ENCODE data around the gene SCG3.

SCG3 gene

DNA sequence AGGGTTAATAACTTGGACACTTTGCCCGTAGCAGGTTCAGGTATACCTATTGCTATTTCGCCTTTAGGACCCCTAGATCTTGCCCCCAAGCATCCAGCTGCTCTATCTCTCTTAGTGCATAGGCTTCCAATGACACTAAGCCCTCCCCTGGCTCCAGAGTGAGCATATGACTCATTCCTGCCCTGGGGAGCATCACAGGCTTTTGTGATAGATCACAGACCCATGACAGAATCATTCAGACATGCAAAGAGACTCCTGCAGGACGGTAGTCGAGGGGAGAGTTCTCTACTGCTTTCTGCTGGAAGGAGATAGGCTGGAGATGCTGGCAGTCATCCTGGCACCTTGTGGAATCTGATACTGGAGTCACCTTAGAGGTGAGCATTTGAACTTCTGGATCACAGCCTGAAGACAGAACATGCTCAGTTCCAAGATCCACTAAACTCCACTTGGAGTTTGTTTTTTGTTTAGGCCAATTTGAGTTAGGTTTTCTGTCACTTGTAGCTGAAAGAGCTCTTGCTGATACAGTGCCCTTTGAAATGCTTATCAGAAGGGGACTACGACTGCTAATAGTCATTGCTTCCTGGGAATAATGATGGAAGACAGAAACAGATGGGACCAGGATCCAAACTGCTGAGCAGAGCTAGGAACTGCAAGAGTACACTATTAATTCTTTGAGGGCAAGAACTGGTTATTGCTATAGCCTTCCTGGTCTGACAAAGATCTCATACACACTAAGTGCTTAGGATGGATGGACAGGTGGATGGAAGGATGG, 45.2 kb downstream of the SCG3 start:
- DNase-seq, result peak in 1 of 56 donors; percentile 20

DNA sequence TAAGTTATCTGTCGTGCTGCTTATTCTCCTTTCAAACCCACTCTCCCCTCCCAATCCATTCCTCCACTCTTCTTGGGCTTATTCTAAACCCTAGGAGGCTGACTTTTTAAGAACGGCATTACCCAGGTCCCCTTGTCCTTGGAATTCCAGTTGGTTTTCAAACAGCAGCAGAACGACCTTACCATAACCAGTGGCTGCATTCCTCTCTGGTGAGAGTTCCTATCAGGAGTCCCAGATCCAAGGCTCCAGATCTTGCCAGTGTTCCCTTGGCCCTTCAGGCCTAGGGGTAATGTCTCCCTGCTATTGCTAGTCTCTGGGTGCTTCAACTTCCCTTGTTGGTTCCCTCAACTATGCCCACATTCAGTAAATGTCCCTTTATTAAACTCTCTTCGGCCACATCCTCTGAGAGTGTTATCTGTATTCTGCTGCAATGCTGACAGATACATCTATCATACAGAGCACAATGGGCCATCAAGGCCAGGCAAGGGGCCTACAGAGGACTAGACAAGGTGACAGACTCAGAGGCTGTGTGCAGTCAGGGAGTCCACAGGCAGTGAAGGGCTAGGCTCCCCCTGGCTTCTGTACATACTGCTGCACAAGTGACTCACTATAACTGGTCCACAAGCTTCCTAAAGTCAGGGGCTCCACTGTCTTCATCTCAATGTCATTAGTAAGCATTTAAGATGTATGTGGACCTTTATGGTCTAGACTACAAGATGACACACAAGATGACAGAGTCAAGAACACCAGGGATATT, 46.0 kb downstream of the SCG3 start:
- DNase-seq, result no peak

DNA sequence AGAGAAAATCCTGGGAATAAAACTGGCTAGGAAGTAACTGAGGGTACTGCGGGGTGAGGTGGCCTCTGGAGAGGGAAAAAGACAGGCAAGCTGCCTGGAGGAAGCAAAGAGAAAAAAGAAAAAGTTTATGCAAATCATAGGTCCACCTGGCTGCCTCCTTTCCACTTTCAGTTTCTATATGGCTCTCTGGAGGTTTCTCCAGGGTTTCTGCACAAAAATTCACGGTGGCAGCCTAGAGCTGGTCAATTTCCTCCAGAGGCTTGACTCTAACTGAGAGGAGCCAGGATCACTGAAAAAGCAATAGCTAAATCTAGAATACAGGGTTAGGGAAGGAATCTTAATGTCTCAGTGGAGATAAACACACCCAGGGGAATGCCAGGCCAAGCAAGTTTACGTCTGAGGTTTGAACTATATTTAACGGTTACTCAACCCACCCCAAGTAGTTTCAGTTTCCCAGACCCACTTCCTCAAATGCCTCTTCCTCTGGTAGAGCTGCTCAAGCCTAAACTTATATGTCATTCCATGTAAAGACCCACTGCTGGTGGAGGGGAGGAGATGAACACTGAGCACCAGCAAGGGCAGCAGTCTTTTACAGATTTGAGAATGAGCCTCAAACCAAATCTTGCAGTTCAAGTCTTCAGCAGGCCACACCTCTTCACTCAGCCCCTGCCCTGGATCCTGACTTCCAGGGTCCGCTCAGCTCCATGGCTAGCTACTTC, 50.4 kb downstream of the SCG3 start:
- peak in 2 of 56 donors; percentile 21 to 52 for DNase-seq

DNA sequence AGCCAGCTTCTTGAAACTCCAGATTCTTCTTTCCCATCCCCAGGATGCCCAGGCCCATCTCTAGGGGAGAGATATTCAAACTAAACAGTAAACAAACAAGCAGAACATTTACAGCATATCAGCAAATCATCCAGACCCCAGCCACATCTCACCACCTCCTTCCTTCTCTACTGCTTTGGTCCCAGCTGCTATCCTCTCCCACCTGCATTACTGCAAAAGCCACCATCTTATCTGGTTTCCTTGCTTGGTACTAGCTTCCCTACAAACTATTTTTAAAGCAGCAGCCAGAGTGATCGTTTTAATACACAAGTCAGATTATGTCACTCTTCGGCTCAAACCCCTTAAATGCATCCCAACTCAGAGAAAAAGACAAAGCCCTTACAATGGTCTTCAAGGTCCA, 51.3 kb downstream of the SCG3 start:
- DNase-seq, result no peak

DNA sequence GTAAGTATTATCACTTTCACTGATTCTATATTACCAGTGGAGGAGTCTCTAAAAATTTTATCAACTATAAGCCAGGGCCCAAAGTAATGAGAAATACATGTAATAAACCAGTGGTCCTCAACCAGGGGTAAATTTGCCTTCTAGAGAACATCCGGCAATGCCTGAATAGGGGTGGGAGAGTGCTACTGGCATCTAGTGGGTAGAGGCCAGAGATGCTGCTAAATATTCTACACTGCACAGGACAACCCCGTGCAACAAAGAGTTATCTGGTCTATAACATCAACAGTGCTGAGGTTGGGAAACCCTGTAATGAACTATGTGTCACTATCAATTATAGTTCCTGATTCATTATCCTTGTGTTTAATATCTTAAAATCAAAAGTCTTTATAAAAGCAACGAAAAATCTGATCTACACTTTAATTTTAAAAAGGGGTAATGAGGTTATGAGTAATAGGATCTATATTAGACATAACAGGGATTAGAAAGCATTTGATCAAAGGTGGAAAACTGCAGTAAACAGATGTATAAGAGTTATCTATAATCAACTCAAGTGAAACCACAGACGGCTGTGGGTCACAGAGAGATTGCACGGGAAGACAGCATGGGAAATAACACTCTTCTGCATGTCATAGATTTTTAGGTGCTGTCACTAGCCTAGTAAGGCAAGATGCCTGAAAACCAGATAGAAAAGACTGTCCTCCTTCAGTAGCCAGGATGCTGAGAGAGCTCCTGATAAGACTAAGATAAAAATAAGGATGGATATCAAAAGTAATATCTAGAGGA, 54.1 kb downstream of the SCG3 start:
- peak in 1 of 56 donors; percentile 12 for DNase-seq

DNA sequence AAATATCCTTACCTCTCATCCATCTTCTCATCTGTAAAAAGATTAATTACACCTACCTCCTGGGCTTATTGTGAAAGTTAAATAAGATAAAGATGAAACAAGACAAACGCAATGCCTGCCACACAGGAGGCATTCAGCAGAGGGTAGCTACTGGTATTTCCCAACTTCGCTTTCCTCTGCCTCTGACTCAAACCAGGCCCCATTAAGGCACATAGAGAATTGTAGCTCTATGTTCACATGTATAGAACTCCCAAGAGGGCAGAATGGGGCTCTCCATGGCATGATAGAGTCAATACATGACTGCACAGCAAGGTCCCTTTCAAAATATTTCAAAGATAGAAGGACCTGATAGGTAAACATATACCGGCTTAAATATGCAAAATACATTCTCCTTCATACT, 54.8 kb downstream of the SCG3 start:
- DNase-seq, result no peak

DNA sequence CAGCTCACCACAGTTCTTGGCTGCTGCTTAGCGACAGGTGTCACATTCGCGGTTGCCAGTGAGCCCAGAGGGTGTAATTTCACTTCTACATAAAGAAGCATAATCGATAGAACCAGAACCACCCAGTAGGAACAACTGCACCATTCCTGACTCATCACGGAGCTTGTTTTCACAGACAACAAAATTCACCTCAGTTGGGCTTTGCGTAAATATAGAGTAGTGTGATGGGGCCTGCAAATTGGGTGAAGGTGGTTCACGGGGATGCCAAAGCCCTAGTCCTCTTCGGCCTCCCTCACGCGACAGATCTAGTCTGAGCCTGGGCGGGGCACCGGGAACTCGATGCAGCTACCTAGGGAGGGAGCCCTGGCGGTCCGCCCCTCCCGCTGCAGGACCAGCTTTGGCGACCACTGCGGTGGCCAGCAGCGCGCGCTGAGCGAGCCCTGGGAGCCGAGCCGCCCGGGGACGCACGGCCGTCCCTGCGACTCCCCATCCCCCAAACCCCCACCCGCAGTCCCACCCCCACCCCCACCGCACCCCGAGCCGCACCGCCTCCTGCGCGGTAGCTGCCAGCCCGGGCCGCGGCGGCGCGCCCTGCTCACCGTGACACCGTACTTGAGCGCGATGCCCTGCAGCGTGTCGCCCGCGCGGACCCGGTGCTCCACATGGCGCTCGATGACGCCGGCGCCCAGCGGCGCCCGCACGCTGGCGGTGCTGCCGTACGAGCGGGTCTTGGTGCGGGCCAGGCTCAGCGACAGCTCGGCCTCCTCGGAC, 55.6 kb downstream of the SCG3 start:
- DNase-seq, result peak in 31 of 56 donors; percentile 19 to 76 (median 57)

DNA sequence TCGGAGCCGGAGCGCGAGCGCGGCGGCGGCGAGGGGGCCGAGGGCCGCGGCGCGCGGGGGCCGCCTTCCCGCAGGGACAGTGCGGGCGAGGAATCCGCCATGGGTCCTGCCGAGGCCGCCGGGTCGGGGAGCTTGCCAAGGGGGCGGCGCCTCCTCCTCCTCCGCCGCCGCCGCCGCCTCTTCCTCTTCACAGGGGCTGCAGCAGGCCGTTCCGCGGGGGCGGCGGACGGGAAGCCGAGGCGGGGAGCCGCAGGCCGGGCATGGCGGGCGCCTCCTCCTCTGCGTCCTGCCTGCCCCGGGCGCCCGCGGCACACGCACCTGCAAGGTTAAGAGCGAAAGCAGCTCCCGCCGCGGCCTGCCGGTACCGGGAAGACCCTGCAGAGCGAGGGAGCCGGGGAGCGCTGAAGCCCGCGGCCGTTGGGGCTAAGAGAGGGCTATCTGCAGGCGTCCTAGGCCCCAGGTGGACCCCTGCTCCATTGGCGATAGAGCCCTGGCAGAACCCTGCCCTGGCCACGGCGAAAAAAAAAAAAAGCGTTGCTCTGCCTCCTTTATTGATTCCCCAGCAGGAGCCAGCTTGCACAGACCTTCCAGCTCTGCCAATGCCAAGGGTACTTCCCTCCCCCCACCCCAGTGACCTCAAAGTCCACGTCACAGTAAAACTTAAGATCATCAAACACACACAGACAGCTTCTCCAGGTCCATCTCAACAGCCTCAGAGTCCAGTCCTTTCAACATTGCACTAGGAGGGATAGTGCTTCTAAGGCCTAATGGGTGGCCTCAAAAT, 56.4 kb downstream of the SCG3 start, which contains the start of gene LYSMD2:
TSS of gene LYSMD2 (minus strand) at position 134 of the 784 bp plus-strand sequence. CDS start at position 101, 33 bp downstream.
- DNase-seq, result peak in 46 of 56 donors; percentile 14 to 76 (median 54)

DNA sequence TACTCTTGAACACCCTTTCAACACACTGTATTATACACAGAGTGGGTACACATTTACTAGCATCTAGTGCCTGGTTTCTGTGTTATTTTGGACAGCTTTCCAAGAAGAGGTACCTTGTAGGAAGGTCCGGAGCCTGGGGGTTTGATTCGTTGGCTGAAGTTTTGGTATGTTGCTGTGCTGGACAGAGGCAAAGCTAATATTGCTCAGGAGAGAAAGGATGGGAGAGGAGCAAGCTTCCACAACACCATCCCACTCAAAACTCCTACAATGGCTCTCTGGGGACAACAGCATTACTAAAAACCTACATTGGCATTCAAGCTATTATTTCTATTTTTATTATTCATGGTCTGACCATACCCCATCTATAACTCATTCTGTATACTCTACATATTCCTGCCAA, 57.2 kb downstream of the SCG3 start:
- DNase-seq, result no peak

DNA sequence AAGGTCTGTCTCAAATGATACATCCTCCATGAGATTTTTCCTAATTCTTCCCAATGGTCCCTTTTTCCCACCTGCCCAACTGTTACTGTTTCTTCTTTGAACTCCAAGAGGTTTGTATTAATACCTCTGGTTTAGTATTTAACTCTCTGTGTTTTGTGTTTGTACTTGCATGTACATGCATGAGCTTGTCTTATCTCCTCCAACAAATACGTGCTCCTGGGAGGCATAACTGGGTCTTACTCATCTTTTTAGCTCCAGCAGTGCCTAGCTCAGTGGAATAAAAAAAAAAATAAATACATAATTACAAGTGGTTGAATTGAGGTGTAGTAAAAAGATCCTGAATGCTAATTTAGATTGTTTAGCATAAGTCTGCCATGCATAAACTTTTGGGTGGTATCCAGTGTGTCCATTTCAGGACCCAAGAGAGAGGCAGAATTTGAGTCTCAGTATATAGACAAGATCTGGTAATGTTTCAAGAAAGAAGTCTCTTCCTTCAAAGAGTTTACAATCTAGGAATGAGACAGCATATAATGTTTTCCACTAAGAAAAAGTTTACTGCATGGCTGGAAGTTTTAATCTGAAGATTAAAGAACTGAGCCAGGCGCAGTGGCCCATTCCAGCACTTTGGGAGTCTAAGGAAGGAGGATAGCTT, 57.9 kb downstream of the SCG3 start:
- DNase-seq, result no peak

DNA sequence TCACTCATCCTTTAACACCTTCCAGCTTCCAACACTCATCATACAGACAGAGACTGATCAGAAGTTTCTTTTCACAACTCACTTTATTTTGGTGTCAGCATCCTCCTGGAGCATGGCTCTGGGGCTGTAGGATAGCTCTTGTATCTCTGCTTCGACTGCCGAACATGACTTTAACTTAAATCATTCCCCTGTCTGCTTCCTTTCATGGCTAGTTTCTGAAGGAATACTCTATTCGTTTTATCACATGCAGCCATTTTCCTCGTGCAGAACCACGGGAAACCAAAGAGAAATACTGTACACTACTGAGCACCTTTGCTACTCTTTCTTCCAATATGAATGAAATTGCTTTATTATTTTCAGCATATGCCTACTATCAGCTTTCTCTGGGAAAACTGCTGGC, 68.0 kb downstream of the SCG3 start:
- DNase-seq, result no peak

DNA sequence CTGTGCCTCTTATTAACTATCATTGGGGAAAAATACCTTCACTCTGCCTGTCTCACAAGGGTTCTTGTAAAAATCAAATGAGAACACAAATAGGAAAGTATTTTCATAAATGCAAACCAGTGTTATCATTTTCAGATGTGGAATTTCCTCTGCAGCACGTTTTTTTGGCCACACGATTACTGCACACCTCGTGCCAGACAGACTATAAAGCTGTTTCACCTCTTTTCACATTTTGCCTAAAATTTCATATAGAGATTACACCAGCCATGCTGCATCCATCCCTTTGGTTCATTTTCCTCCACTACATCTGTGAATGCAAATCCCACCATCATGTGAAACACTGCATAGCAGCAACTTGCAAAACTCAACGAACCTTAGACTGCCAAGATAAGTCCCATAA, 68.9 kb downstream of the SCG3 start:
- no peak for DNase-seq

DNA sequence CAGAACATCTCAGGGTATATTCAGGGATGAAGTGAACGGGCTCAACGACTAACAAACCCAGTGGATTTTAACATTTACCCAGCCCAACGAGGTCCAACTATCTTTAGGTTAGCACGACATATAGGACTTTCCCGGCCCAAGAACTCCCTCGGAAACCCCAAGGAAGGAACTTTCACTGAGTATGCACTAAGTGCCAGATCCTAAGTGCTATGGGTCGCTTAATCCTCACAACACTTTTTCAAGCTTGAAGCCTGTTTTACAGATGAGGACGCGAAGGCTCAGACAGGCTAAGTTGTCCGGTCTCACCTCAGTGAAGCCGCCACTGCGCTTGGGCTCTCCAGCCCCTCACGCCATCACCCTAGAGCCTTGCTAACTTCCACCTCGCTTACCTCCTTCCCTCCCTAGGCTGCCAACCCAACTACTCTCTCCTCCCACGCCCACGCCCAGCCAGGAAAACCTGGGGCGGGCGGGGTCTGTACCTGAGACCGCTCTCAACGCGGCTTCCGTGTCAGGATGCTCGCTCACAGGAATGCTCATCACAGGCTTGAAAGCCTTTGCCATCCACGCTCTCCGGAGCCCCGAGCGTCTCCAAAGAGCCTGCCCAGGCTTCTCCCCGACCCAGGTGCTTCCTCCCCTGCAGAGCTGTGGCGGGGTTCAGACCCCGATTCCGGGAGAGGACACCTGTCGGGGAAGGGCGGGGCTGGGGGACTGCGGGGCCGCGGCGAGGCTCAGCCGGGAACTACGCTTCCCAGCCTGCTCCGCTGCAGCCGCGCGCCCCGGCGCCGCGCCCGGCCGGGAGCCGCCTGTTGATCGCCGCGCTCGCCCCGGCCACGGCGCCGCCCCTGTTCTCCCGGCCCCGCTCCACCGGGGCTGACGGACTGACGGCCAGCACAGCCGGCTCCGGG, 69.7 kb downstream of the SCG3 start, which contains the start of gene TMOD2:
TSS of gene TMOD2 (plus strand) at position 806 of the 905 bp plus-strand sequence. CDS start 14,845 bp downstream, outside the sequence.
- peak in 42 of 56 donors; percentile 16 to 80 (median 52) for DNase-seq

DNA sequence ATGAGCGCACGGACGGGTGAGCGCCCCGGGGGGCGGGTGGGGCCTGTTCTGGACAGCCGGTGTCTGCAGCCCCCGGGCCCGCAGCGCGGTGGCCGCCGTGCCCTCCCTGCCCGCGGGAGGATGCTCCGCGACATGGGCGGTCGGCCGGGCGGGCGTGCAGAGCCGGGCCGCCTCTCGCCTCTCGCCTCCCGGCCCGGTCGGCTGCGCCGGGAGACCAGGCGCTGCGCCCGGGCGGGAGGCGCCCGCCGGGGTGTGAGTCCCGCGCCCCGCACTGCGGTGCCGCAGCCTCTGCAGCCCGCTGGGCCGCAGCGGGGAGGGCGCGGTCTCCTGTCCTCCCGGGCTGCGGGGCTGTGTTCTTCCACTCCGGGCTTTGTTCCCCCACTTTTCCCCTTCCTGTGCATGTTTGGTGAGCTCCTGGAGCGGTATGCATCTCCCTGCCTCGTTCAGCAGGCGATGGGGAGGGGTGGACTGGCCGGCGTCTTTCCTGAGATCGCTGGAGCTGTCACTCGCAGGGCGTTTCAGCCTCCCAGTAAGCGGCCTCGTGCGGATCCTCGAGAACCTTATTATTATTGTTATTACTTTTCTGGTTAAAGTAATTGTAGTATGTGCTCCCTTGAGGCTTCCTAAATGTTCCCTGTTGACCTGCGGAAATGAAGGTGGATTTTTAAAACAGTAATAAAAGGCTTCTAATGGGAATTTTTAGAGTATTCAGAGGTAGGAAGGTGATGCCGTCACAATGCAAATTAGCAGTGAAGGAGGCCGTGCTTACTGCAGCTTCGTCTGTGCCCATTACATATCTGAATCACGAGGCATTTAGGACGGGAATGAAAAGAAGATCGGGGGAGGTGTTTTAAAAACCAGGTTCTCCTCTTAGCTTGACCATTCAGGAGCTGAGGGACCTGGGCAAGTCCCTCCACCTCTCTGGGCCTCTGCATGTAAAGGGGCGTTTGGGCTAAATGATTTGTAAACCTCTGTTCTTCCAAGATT, 70.7 kb downstream of the SCG3 start:
- DNase-seq, result peak in 20 of 56 donors; percentile 17 to 71 (median 40)

DNA sequence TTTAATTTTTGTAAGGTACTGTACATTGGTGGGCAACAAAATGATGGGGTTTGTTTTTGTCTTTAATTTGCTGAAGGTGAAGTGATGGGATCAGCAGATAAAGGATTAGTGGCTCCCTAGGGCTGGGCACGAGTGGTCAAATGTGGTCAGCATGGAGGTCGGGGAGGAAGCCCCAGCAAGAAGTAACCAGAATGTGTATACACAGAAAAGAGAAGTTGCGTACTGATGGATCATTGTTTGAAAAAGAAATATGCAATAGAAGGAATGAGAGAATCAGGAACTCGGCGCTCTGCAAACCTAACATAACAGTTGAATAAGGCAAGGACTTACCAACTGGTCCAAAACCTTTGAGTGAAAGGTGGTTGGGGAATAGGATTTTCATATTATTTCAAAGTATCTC, 71.6 kb downstream of the SCG3 start:
- DNase-seq, result no peak

DNA sequence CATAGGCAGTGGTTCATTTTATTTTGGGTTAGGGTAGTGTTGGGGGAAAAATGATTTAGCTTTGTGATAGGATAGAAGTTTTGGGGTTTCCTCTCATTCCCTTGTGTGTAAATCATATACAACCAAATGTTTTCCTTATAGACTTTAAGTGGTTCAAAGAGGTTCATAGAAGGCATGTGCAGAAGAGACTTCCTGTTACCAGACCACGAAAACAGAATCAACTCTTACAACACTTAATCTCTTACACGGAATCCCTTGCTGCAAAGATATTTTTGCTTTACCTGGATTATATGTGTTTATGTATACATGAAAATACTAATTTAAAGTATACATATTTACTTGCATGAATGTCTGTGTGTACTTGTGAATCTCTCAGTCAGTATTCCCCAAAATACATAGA, 73.0 kb downstream of the SCG3 start:
- no peak for DNase-seq
